ENCODE measurements around the gene SAGE1.
"Not testable (repeated sequence)": the region's sequence is repeated elsewhere in the genome, so short reads cannot be mapped to it uniquely, and the experiment has no call there.

The SAGE1 gene, protein sequence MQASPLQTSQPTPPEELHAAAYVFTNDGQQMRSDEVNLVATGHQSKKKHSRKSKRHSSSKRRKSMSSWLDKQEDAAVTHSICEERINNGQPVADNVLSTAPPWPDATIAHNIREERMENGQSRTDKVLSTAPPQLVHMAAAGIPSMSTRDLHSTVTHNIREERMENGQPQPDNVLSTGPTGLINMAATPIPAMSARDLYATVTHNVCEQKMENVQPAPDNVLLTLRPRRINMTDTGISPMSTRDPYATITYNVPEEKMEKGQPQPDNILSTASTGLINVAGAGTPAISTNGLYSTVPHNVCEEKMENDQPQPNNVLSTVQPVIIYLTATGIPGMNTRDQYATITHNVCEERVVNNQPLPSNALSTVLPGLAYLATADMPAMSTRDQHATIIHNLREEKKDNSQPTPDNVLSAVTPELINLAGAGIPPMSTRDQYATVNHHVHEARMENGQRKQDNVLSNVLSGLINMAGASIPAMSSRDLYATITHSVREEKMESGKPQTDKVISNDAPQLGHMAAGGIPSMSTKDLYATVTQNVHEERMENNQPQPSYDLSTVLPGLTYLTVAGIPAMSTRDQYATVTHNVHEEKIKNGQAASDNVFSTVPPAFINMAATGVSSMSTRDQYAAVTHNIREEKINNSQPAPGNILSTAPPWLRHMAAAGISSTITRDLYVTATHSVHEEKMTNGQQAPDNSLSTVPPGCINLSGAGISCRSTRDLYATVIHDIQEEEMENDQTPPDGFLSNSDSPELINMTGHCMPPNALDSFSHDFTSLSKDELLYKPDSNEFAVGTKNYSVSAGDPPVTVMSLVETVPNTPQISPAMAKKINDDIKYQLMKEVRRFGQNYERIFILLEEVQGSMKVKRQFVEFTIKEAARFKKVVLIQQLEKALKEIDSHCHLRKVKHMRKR

DNA sequence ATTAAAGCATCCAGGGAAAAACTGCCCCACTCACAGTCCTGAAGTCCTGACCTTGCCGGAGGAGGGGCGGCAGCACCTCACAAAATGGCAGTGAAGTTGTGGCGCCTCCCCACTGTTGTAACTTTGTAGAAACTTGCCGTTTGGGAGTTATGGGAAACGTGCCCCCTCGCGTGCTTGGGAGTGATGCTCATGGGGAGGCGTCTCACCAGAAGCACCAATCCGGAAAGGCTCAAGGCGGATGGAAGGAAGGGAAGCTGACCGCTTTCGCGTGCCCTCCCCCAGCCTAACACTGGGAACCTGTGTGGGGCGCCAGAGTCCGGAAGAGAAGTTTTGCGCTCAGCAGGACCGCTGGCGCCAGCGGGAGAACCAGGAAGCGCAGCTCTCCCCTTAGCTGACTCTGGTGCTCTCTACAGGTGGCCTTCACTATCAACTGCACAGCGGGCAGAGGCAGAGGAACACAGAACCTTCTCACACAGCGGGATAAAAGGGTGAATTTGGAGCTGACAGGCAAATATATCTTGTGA is at the start of gene SAGE1, which contains the start of gene CT45A10:
SAGE1 (plus strand) TSS at position 423 of the 524 bp plus-strand sequence. CDS start 2,527 bp downstream, outside the sequence.
CT45A10 (minus strand) TSS at position 151 of the 524 bp plus-strand sequence. CDS start 8,100 bp downstream, outside the sequence.
- no peak for DNase-seq
- intact Hi-C loops (cut with DNase I), result no loop called here

GRCh38 chrX:135854438-135854837 is 39.1 kb upstream of the SAGE1 start, which contains the start of gene CT45A8:
TSS of gene CT45A8 (minus strand) at chrX:135854538. CDS start at chrX:135850783, 3,755 bp downstream.
- DNase-seq; intact Hi-C loops (cut with DNase I): not testable (repeated sequence)

GRCh38 chrX:135871712-135872111 is 21.8 kb upstream of the SAGE1 start, which contains the start of gene CT45A9:
TSS of gene CT45A9 (minus strand) at chrX:135871812. CDS start at chrX:135868061, 3,751 bp downstream.
- intact Hi-C loops (cut with DNase I); DNase-seq: not testable (repeated sequence)

DNA sequence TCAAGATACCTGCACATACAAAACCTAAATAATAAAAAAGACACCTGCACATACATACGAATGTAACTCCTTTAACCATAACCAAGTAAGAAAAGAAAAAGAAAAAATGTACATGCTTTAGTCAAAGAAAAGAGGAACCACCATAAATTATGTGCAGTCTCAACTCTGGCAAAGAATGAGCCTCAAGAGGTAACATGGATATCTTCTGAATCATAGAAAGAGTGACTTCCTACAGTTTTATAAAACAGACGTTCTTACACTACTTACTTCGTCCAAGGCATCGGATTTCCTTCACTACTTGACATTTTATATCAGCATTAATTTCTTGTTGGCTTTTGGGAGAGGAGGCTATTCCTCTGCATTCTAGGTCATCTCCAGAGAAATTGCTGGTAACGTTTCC is 10.8 kb upstream of the SAGE1 start:
- intact Hi-C loops (cut with DNase I); DNase-seq: not testable (repeated sequence)

GRCh38 chrX:135888230-135888629 is 5.3 kb upstream of the SAGE1 start:
- intact Hi-C loops (cut with DNase I), result not testable (repeated sequence)

DNA sequence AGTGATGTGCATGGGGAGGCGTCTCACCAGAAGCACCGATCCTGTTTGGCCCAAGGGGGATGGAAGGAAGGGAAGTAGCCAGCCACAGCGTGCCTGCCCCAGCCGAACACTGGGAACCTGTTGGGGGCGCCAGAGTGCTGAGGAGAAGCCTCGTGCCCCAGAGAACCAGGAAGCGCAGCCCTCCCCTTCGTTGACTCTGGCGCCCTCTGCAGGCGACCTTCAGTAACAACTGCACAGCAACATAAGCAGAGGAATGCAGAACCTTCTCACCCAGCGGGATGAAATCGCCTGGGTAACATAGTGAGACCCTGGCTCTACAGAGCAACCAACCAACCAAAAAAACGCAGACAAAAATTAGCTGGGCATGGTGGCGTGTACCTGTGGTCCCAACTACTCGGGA is 4.5 kb upstream of the SAGE1 start:
- intact Hi-C loops (cut with DNase I), result not testable (repeated sequence)
- DNase-seq, result peak in 1 of 10 donors; percentile 71

More at GRCh38 chrX:135888230-135888629, 5.3 kb upstream of the SAGE1 start:
- DNase-seq, result peak in 3 of 10 donors; percentile 56 to 85 (median 76)

- DNase-seq, result peak in 1 of 10 donors; percentile 66
- intact Hi-C loops (cut with DNase I), result no loop called here
Measured at GRCh38 chrX:135890087-135890585, 3.4 kb upstream of the SAGE1 start.

DNA sequence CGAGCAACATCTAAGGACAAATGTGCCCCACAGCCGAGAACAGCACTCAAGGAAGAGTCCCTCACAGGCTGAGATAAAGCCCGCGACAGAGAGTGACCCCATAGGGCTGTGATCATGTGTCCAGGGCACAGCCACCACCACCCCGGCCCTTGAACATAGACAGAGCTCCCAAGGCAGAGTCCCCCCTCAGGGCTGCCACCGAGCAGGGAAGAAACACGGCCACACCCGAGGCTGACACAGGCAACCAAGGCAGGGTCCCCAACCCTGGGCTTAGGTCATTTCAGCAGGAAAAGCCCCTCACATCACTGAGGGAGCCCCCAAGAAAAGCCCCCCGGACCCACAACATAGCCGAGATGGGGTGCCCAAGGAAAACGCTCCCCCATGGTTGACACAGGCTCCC is 735 bp upstream of the SAGE1 start:
- DNase-seq, result peak in 1 of 10 donors; percentile 62
- intact Hi-C loops (cut with DNase I), result no loop called here

- no peak for DNase-seq
- intact Hi-C loops (cut with DNase I), result no loop called here
Measured at GRCh38 chrX:135910251-135910650, 16.7 kb downstream of the SAGE1 start.

GRCh38 chrX:135914404-135914803 is 20.9 kb downstream of the SAGE1 start:
- intact Hi-C loops (cut with DNase I), result no loop called here
- DNase-seq, result no peak

- intact Hi-C loops (cut with DNase I); DNase-seq: not testable (repeated sequence)
Measured at GRCh38 chrX:135920516-135920915, 27.0 kb downstream of the SAGE1 start.

- DNase-seq, result no peak
- intact Hi-C loops (cut with DNase I), result no loop called here
Measured at GRCh38 chrX:135923353-135923752, 29.8 kb downstream of the SAGE1 start.

DNA sequence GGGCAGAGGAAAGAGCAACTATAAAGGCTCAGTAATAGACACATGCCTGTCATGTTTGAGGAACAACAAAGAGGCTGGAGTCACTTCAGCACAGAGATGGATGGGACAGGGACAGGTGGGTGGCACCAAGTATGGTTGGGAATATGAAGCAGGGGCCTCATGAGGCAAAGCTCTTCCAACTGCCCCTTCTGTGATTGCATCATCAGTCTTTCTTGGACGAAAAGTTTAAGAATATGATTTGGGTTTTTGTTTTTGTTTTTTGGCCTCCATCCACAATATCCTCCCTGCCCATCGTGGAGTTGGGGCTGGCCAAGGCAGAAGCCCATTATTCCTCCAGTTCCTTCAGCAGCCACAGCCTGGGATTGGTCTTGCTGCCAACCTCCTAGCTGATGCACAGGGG is 34.4 kb downstream of the SAGE1 start:
- intact Hi-C loops (cut with DNase I), result no loop called here
- DNase-seq, result no peak

DNA sequence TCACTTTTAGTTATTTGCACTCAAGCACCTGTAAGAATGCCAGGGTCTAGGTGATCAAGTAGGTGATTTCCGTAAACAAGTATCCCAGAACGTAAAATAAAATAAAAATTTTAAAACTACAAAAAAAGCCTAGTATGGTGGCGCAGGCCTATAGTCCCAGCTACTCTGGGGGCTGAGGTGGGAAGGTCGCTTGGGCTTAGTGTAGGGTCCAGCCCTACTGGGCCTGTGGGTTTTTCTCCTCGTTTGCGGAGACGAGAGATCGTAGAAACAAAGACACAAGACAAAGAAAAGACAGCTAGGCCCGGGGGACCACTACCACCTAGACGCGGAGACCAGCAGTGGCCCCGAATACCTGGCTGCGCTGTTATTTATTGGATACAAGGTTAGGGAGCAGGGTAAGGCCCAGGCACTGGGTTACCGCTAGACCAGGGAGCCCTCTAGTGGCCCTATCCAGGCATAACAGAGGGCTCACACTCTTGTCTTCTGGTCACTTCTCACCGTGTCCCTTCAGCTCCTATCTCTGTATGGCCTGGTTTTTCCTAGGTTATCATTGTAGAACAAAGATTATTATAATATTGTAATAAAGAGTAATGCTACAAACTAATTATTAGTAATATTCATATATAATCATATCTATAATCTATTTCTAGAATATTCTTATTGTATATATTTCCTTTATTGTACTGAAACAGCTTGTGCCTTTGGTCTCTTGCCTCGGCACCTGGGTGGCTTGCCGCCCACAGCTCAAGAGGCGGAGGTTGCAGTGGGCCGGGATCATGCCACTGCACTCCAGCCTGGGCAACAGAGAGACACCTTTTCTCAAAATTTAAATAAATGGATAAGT is 38.4 kb downstream of the SAGE1 start:
- peak in 8 of 10 donors; percentile 16 to 88 (median 42) for DNase-seq
- intact Hi-C loops (cut with DNase I), result no loop called here

- DNase-seq, result no peak
- intact Hi-C loops (cut with DNase I), result no loop called here
Measured at GRCh38 chrX:135944486-135944885, 51.0 kb downstream of the SAGE1 start.

- no peak for DNase-seq
- intact Hi-C loops (cut with DNase I), result no loop called here
Measured at GRCh38 chrX:135951291-135951690, 57.8 kb downstream of the SAGE1 start.
